GM10248 (cell line): ENCODE measurements around the gene ZNF547.
"Not testable (repeated sequence)": the region's sequence is repeated elsewhere in the genome, so short reads cannot be mapped to it uniquely, and the experiment has no call there.

Source experiments
- CTCF ChIA-PET: fragments of 300-600 bp; sonication (Branson Sonifier 250); formaldehyde crosslinking; extraction: SDS; loops from one replicate; lab custom pipeline; 2021; ENCODE audit warnings: antibody characterized with exemption; lab: Yijun Ruan, JAX
- POLR2A ChIA-PET: fragments of 350-650 bp; sonication (Branson Sonifier 250); formaldehyde crosslinking; extraction: SDS; loops from one replicate; lab custom pipeline; 2020; ENCODE audit warnings: antibody characterized with exemption; lab: Yijun Ruan, JAX
- DNase-seq: peaks from one replicate; pipeline ENCODE4 v3.0.0; 2012; ENCODE audit errors: extremely low spot score
- TF ChIP-seq, protein P1 (sequence below): IDR thresholded peaks from 2 replicates; pipeline ENCODE4 v1.5.1; 2012; ENCODE audit warnings: mild to moderate bottlenecking, low read depth; ENCODE audit errors: extremely low read depth, missing control alignments, control extremely low read depth

ZNF547 gene

DNA sequence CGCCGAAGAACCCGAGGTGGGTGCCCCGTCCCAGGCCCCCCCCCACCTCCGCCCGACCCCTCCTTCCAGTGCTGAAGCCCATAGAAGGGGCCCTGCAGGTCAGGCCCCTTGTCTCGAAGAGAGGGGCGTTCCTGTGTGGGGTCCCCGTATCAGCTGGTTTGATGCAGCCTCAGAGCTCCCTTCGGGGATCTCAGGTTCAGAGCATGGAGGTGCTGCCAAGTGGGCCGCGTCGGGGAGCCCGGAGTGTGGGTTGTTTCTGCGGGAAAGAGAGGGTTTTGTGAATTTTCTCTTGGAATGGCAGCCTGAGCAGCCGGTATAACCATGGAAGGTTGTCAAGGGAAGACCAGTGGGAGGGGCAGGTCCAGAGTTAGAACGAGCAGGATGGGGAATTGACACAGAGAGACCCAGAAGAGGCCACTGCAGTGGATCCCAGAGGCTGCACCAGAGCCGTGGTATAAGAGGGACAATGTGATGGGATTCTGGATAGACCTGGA is 384 bp downstream of the ZNF547 start:
- POLR2A ChIA-PET = no interaction called here
- TF ChIP-seq, protein P1, sequence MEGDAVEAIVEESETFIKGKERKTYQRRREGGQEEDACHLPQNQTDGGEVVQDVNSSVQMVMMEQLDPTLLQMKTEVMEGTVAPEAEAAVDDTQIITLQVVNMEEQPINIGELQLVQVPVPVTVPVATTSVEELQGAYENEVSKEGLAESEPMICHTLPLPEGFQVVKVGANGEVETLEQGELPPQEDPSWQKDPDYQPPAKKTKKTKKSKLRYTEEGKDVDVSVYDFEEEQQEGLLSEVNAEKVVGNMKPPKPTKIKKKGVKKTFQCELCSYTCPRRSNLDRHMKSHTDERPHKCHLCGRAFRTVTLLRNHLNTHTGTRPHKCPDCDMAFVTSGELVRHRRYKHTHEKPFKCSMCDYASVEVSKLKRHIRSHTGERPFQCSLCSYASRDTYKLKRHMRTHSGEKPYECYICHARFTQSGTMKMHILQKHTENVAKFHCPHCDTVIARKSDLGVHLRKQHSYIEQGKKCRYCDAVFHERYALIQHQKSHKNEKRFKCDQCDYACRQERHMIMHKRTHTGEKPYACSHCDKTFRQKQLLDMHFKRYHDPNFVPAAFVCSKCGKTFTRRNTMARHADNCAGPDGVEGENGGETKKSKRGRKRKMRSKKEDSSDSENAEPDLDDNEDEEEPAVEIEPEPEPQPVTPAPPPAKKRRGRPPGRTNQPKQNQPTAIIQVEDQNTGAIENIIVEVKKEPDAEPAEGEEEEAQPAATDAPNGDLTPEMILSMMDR = no peak
- CTCF ChIA-PET = interaction anchor here (0.8 to 1.7 kb wide), 3 partner anchors 10 to 13 kb away, joined by 3 to 6 read pairs (median 3); partner anchors contain the start of gene ZNF304
- DNase-seq = no peak

GRCh38 chr19:57366776-57367175 is 3.4 kb downstream of the ZNF547 start:
- POLR2A ChIA-PET = no interaction called here
- no peak for DNase-seq
- CTCF ChIA-PET = interaction anchor here (1.0 kb wide), 1 partner anchor 8 kb away, joined by 3 read pairs; no protein-coding TSS in a partner anchor
- TF ChIP-seq, protein P1 = no peak

GRCh38 chr19:57374179-57374578 is 10.8 kb downstream of the ZNF547 start:
- no peak for DNase-seq
- ChIA-PET POLR2A (no interaction called here), CTCF (no interaction called here)
- TF ChIP-seq, protein P1 = no peak

GRCh38 chr19:57374647-57375046 is 11.3 kb downstream of the ZNF547 start:
- POLR2A ChIA-PET, DNase-seq: not testable (repeated sequence)
- CTCF ChIA-PET = interaction anchor here (1.0 kb wide), 1 partner anchor 8 kb away, joined by 3 read pairs; no protein-coding TSS in a partner anchor

- no peak for DNase-seq
- CTCF ChIA-PET = no interaction called here
- POLR2A ChIA-PET = no interaction called here
- TF ChIP-seq, protein P1 = no peak
These were observed 12.8 kb downstream of the ZNF547 start for GRCh38 chr19:57376151-57376550.

GRCh38 chr19:57377498-57378146 is 14.3 kb downstream of the ZNF547 start:
- no peak for DNase-seq
- TF ChIP-seq, protein P1 = no peak
- CTCF ChIA-PET = no interaction called here
- POLR2A ChIA-PET = no interaction called here

DNA sequence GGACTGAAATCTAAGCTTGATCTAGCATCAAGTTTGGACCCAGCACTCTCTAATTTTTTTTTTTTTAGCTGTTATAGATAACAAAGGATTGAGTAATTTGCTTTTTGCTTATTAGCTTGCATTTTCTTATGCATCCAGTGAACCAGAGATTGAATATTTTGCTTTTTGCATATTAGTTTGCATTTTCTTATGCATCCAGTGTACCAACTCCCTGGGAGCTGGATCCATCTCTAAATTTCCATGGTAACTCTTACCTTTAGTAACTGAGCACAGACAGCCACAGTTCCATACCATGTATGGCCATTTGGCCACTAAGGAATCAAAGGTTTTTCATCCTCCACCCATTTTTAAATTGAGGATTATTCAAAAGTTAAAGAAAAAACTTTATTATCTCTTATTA is 17.6 kb downstream of the ZNF547 start:
- ChIA-PET POLR2A (no interaction called here), CTCF (interaction anchor here (1.4 kb wide), 1 partner anchor 13 kb away, joined by 3 read pairs; no protein-coding TSS in a partner anchor)
- DNase-seq = no peak
- TF ChIP-seq, protein P1 = no peak
